Midbrain (tissue), 1 donor: ENCODE results near the gene ANXA6.

Source experiments
- DNase-seq: peaks from one replicate; lab custom pipeline; 2025; lab: John Stamatoyannopoulos, UW

ANXA6 gene

DNA sequence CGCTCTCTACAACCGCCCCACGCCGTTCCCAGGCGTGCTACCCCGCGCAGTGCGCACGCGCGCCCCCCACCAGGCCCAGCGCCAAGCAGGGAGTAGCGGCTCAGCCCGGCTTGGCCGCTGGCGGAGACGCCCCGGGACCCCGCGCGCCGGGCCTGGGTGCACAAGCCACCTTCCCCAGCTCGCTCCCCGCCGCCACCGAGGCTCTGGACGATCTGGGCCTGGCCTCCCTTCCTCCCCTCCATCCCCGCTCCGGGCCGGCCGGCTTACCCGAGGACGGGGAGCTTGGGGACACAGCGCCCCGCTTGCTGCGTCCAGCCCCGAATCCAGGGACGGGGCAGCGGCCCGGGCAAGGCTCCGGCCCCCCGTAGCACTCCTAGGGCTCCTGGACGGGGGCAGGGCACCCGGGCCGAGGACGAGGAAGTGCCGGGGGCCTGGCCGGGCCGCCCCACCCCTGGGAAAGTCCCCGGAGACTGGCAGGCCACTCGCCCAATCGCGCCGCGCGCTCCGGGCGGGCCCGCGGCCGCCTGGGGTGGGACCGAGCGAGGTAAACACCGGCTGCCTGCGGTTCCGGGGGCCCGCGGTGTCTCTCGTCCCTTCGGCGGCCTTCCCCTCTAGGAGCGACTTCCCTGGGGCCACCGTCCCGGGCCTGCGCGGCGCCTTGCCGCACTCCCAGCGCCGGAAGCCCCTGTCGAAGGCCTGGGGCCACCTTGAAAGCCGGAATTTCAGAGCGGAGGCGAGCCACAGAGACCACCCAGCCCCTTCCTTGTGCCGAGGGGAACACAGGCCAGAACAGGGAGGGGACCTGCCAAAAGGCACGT is 76.8 kb downstream of the ANXA6 start, which contains the start of gene TNIP1:
TNIP1 (minus strand) TSS at position 422 of the 818 bp plus-strand sequence. CDS start 15,939 bp downstream, outside the sequence.
- DNase-seq, result peak; percentile 88

- DNase-seq, result no peak
Observed at GRCh38 chr5:151079838-151080612, 77.6 kb downstream of the ANXA6 start.

DNA sequence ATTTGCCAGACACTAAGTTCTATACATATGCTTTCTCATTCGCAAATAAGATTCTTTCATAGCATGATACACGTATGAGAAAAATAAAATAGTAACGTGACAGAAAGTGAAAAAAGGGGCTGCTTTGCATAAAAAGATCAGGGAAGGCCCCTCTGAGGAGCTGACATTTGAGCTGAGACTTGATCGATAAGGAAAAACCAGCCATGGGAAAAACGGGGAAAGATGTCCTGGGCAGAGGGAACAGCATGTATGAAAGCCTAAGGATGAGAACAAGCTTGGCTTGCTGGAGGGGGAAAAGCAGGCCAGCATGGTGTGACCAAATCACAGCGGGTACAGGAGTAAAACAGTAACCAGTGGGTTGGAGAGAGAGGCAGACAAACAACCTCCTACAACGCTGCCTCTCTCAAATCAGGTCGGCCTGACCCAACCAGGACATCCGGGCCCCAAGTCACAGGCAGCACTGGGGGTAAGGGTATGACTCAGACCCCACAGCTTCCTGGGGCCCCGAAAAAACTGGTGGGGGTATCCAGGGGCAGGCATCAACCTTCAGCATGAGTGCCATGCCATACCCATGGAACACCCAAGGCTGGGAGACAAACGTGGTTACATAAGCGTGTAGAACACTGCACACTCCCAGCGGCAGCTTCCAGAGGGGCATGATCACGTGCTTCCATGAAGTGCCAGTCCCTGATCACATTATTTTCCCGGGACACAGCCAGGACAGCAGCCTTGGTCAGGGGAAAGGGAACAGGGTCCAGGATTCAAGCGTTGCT is 78.9 kb downstream of the ANXA6 start:
- DNase-seq, result no peak

DNA sequence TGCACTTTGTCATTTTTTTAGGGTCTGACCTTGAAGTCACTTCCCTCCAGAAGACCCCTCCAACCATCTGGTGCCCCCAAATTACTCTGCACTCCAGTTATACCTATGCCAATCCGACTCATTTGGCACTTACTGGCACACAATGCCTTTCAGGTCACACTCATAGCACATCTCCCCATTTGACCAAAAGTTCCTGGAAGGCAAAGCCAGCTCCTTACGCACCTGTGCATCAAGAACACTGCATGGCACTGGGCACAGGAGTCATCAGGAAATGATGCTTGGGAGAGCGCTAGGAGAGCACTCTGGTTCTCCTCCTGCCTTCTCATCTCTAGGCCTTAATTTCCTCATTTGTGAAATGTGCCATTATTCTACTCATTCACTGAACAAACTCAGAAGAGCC is 79.6 kb downstream of the ANXA6 start:
- DNase-seq, result no peak

DNA sequence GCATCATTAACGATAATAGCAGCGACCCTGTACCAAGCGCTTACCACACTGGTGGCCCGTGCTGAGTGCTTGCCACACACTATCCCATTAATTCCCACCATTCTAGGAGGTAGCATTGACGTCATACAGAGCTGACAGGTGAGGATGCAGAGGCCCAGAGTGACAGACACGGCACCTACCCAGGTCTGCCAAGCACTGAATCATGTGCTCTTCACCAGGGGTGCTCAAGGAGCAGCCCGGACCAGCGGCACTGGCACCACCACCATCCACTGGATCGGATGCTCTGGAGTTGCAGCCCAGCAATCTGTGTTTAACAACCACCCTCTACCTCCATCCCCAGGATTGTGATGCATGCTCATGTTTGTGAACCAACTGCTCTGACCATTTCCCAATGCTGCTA is 80.2 kb downstream of the ANXA6 start:
- no peak for DNase-seq

DNA sequence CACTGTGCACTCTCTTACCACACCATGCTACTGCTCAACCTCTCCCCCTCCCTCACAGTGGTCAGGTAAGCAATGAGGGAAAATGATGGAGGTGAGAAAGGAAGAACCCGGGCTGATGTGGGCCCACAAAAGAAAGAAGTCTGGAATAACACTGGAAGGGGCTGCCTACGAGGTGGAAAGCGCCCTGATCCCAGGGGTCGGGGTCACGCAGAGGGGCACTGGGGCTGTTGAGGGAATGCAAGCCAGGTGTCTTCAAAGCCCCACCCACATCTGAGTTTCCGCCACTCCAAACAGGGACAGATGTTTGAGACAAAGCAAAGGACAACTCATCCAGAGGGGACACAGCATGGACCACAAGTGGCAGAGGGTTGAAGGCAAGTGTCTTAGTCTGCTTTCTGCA is 81.0 kb downstream of the ANXA6 start:
- DNase-seq, result no peak

- DNase-seq, result no peak
Observed at GRCh38 chr5:151075698-151076331, 81.8 kb downstream of the ANXA6 start.

- DNase-seq, result no peak
Observed at GRCh38 chr5:151074557-151074956, 83.0 kb downstream of the ANXA6 start.

DNA sequence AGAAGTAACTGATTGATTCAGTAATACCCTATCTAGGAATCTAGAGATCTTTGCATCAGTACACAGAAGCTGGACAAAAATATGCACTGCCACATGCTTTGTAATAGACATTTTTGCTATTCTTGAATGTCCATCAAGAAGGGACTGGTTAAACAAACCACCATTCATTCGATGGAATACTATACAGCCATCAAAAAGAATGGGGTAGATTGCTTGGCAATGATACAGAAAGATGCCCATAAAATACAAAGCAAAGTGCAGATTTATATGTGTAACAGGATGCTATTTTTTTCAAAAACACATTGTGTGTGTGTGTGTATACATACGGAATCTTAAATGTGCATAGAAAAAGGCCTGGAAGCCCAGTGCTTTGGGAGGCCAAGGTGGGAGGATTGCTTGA is 84.3 kb downstream of the ANXA6 start:
- no peak for DNase-seq

DNA sequence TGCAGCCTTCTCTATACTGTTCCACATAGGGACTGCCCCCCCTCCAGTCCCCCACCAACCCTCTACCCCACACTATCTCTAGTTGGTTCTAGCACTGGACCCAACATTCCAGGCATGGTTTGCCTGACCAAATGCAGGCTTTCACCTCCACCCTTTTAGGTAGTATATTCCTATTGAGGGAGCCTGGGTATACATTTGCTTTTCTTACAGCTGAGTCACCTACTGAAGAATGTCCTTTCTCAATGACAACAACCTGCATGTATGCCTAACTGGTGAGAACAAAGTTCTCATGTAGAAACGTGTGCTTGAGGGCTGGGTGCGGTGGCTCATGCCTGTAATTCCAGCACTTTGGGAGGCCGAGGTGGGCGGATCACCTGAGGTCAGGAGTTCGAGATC is 85.0 kb downstream of the ANXA6 start:
- DNase-seq, result no peak

DNA sequence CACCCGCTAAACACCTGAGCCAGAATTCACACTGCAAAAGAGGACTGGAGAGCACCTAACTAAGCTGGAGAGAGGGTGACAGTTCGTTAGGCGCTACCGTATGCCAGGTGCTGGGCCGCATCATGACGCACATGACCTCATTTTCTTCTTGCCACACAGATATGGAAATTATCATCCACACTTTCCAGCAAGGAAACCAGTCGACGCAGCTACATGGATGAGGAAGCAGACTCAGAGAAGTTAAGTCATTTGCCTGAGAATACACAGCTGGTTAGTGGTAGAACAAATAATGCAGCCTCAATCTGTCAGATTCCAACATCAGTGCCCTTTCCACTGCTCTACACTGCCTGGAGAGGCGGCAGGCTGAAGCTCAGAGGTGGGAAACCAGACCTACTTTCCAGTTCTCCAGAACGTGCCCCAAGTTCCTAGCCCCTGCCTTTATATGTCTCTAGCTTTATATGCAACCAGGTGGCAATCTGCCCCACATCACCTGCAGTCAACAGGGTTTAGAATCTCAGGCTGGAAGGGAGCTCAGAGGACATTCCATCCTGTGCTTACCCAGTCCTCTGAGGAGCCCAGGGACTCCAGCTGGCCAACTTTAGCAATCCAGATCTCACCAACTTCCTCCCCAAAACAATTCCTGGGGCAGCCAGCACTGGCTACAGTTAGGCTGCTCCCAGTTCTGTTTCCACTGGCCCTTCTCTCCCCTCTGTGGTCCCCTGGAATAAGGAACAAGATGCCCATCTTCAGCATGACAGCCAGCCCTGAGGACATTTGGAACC is 85.5 kb downstream of the ANXA6 start:
- DNase-seq, result no peak

DNA sequence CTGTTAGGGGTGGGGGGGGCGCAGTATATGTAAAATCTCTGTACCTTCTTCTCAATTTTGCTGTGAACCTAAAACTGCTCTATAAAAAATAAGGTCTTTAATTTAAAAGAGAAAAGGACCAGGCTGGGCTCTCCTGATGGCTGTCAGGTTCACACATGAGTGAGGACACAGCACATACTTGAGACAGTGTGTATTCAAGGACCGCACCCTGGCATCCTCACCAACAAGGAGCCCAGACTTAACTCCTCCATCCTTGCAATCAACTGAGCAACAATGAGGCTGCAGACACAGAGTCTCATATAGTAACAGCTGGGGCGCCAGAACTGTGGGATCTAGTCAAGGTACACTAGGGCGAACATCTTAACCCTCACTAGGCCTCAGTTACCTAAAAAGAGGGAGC is 86.6 kb downstream of the ANXA6 start:
- no peak for DNase-seq

GRCh38 chr5:151070449-151070848 is 87.1 kb downstream of the ANXA6 start:
- no peak for DNase-seq

GRCh38 chr5:151068433-151069197 is 89.0 kb downstream of the ANXA6 start:
- DNase-seq, result no peak

GRCh38 chr5:151067632-151068432 is 89.7 kb downstream of the ANXA6 start:
- no peak for DNase-seq

DNA sequence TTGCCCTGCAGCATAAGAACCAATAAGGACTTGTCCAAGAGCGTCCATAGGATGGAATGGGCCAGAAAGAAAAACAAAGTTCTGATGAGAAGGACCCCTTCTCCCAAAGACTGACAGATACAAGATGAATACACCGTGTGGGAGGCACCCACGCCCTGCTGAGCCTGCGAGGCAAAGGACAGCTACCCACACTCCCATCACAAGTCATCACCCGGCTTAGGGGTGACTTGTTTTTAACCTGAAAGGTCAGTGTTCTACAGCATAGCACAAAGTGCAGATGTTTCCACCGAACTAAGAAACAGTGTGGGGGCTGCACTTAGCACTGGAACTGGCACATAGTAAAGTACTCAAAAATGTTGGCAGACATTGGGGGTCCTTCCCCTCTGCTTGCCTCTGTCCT is 90.7 kb downstream of the ANXA6 start:
- DNase-seq, result no peak

GRCh38 chr5:151065609-151066008 is 92.0 kb downstream of the ANXA6 start:
- DNase-seq, result no peak

DNA sequence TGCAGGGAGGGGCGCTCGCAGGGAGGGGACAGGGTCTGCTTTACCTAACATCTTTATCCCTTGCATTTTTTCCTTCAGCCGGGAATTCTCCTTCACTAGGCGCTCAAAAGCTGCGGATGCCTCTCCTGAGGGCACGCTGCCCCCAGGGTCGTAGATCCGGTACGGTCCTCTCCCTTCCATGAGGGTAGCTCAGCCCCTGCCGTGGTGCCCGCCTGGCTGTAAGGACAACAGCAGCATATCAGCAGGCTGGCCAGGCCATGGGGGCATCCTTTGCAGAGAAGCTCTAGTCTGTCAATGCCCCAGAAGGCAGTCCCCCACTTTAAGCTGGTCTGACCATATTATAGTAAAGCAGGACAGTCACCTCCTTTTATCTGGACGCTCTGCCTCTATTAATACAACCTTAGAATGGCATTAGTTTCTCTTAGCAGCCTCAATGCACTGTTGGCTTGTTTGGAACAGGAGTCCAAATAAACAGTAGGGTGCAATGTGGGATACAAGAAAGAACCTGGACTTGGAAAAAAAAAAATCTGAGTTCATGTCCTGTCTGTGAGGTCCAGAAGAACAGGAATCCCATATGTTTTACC is 92.6 kb downstream of the ANXA6 start:
- DNase-seq, result no peak
